Esophagus squamous epithelium (tissue), 5 donors: Measurements from ENCODE around the gene ME2. TPM values are rescaled to one million over a fixed set of nuclear protein-coding genes. Genes with fewer than 3 reads are reported as not detected.

Source experiments
- DNase-seq: peaks from one replicate; lab custom pipeline; 2025; lab: John Stamatoyannopoulos, UW
- H3K27ac ChIP-seq, 4 donors: fragments of 200-600 bp; sonication (generic); one replicate each; pipeline ENCODE4 v1.5.1; 2016 to 2019; ENCODE audit warnings: mild to moderate bottlenecking in 1 of 4
- H3K27me3 ChIP-seq, 4 donors: fragments of 200-600 bp; sonication (generic); 1 replicate in 3 of 4; 2 replicates in 1 of 4; pipeline versions ENCODE4 v1.5.1 to v1.6.0; 2017 to 2021; ENCODE audit warnings: antibody characterized with exemption in 1 of 4
- H3K36me3 ChIP-seq, 3 donors: fragments of 200-600 bp; sonication (generic); one replicate each; pipeline ENCODE4 v1.5.1; 2016 to 2019
- H3K4me1 ChIP-seq, 3 donors: fragments of 200-600 bp; sonication (generic); one replicate each; pipeline ENCODE4 v1.5.1; 2017 to 2019
- H3K4me3 ChIP-seq, 4 donors: fragments of 200-600 bp; sonication (generic); 1 replicate in 3 of 4; 2 replicates in 1 of 4; pipeline ENCODE4 v1.5.1; 2016 to 2019; ENCODE audit warnings: mild to moderate bottlenecking in 2 of 4, moderate library complexity in 1 of 4
- H3K9me3 ChIP-seq, 3 donors: fragments of 200-600 bp; sonication (generic); one replicate each; pipeline ENCODE4 v1.5.1; 2016 to 2019
- POLR2A ChIP-seq, 4 donors: fragments of 450-650 bp; IDR thresholded peaks; one replicate each; pipeline ENCODE4 v1.6.1; 2017; ENCODE audit warnings: antibody characterized with exemption in 4 of 4, mild to moderate bottlenecking in 4 of 4, moderate library complexity in 3 of 4
- WGBS, 2 donors: methylation state at CpG; one replicate each; pipeline ENCODE4 v1.1.5; 2018; 5-methylcytosine and 5-hydroxymethylcytosine counted together
- intact Hi-C: fragments of 100-400 bp; cut with DNase I; formaldehyde crosslinking; loops from one replicate; pipeline ENCODE4 v1.15.0; 2022
- total RNA-seq, 4 donors: library from RNA; depleted of rRNA; stranded (reverse); fragments of >200 nt; gene quantifications; one replicate each; pipeline ENCODE4 v1.1.0, GENCODE V29; 2016
- TF ChIP-seq, protein P1 (sequence below), 6 experiments: fragments of 450-650 bp in 4 of 6; fragments of 200-600 bp in 2 of 6; sonication (generic) in 2 of 6; IDR thresholded peaks; one replicate each; pipeline ENCODE4 v1.5.1; 2016 to 2019; ENCODE audit warnings: antibody characterized with exemption in 6 of 6, mild to moderate bottlenecking in 4 of 6, moderate library complexity in 4 of 6
- donor health status: DM: yes; HTN: yes; CAD: no.

ME2 gene
- total RNA-seq, 4 donors from 2014 or later: 18.5 to 32.2 (median 25.5) TPM

DNA sequence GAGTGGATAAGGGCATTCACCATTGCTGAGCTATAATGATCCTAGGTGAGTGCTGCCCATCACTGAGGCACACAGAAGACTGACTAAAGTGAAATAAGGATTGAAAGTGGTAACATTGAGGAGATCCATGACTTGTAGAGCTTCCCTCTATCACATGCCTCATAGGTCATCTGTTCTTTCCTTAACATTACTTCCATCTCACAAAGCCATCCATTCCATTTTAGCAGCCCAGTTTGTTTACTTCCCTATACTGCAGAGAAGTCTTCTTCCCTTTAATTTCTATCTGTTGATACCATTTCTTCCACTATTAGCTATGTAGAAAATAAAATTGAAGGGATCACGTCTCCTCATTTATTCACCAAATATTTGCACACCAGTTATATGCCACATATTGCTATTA, 32.1 kb downstream of the ME2 start:
- peaks cover 0 to 62% (median 5%) of the 10 kb centered on the region in 3 donors for H3K36me3 ChIP-seq
- H3K27me3 ChIP-seq: no peaks in the 10 kb centered on the region
- intact Hi-C loops: no loop called here
- H3K27ac ChIP-seq: no peak overlapping the region
- no peak overlapping the region for H3K4me3 ChIP-seq
- DNase-seq: no peak
- H3K9me3 ChIP-seq: peaks cover 0 to 5% (median 4%) of the 10 kb centered on the region in 3 donors
- no peaks in the 10 kb centered on the region for H3K4me1 ChIP-seq
- WGBS, 2 donors: 86 to 100% methylated on average over 1 of the region's 1 CpG
- TF ChIP-seq, protein P1, sequence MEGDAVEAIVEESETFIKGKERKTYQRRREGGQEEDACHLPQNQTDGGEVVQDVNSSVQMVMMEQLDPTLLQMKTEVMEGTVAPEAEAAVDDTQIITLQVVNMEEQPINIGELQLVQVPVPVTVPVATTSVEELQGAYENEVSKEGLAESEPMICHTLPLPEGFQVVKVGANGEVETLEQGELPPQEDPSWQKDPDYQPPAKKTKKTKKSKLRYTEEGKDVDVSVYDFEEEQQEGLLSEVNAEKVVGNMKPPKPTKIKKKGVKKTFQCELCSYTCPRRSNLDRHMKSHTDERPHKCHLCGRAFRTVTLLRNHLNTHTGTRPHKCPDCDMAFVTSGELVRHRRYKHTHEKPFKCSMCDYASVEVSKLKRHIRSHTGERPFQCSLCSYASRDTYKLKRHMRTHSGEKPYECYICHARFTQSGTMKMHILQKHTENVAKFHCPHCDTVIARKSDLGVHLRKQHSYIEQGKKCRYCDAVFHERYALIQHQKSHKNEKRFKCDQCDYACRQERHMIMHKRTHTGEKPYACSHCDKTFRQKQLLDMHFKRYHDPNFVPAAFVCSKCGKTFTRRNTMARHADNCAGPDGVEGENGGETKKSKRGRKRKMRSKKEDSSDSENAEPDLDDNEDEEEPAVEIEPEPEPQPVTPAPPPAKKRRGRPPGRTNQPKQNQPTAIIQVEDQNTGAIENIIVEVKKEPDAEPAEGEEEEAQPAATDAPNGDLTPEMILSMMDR (IDR thresholded peaks at IDR 0.05): no peak
- TF ChIP-seq POLR2A (IDR thresholded peaks at IDR 0.05): no peak

DNA sequence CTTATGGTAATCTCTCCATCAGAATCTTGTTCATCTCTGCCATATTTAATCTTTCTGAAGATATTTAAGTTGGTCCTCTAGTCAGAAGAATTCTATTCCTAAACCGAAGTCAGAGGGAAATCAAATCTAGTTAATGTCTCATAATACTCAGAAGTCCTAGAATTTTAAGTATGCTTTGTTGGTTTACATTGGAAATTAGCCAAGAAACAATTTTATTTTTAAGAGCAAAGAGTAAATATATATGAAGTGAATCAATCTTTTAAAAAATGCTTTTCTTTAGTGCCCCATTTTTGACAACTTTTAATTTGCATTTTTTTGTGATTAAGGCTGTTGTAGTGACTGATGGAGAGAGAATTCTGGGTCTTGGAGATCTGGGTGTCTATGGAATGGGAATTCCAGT, 38.1 kb downstream of the ME2 start:
- no peaks in the 10 kb centered on the region for H3K9me3 ChIP-seq
- H3K27me3 ChIP-seq: no peaks in the 10 kb centered on the region
- DNase-seq: no peak
- 82 to 83% methylated on average over 1 of the region's 1 CpG for whole genome bisulfite sequencing, 2 donors
- no peak for TF ChIP-seq POLR2A (IDR thresholded peaks at IDR 0.05)
- TF ChIP-seq, protein P1 (IDR thresholded peaks at IDR 0.05): no peak
- intact Hi-C loops: no loop called here
- peaks cover 0 to 54% (median 0%) of the 10 kb centered on the region in 3 donors for H3K36me3 ChIP-seq
- no peak overlapping the region for H3K4me3 ChIP-seq
- no peaks in the 10 kb centered on the region for H3K4me1 ChIP-seq
- no peak overlapping the region for H3K27ac ChIP-seq

DNA sequence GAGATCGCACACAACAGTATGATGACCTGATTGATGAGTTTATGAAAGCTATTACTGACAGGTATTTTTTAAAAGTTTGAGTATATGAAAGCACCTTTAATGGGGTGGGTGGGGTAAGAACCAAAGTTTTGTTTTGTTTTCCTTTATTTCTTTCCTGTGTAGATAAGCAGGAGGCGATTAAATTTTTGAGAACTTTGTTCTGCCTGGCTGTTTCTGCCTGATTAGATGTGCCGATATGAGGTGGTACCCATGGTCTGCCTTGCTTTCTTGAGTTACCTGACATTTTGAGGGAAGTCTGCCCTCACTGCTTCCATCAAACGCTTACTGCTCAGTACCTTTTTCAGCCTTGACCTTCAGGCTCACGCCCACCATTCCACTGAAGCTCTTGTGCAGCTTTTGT, 39.2 kb downstream of the ME2 start:
- H3K27me3 ChIP-seq: no peaks in the 10 kb centered on the region
- no peaks in the 10 kb centered on the region for H3K4me1 ChIP-seq
- intact Hi-C loops: no loop called here
- no peak for DNase-seq
- no peak overlapping the region for H3K4me3 ChIP-seq
- 93 to 94% methylated on average over 5 of the region's 5 CpGs for WGBS, 2 donors
- TF ChIP-seq POLR2A (IDR thresholded peaks at IDR 0.05): no peak
- TF ChIP-seq, protein P1 (IDR thresholded peaks at IDR 0.05): no peak
- H3K36me3 ChIP-seq: peaks cover 0 to 61% (median 0%) of the 10 kb centered on the region in 3 donors
- H3K9me3 ChIP-seq: no peaks in the 10 kb centered on the region
- H3K27ac ChIP-seq: no peak overlapping the region

DNA sequence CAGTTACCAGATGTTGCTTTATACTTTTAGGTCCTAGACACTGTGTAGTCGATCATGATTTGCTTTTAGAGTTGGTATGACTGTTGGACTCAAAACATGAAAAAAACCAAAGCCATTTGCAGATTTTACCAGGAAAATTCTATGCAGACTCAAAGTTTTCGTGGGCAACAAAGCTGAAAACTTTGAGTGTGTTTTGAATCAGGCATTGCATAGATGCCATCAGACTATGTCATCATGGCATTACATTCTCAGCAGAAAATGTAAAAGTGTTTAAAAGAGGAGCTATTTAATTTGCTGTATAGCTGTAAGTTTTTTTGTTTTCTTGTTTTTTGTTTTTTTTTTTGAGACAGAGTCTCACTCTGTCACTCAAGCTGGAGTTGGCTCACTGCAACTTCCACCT, 45.5 kb downstream of the ME2 start:
- intact Hi-C loops: no loop called here
- no peak overlapping the region for H3K27ac ChIP-seq
- H3K27me3 ChIP-seq: no peaks in the 10 kb centered on the region
- no peak overlapping the region for H3K4me3 ChIP-seq
- peaks cover 0 to 98% (median 0%) of the 10 kb centered on the region in 3 donors for H3K36me3 ChIP-seq
- WGBS, 2 donors: 94 to 97% methylated on average over 2 of the region's 2 CpGs
- H3K9me3 ChIP-seq: no peaks in the 10 kb centered on the region
- no peaks in the 10 kb centered on the region for H3K4me1 ChIP-seq
- TF ChIP-seq POLR2A (IDR thresholded peaks at IDR 0.05): no peak
- TF ChIP-seq, protein P1 (IDR thresholded peaks at IDR 0.05): no peak
- DNase-seq: no peak

DNA sequence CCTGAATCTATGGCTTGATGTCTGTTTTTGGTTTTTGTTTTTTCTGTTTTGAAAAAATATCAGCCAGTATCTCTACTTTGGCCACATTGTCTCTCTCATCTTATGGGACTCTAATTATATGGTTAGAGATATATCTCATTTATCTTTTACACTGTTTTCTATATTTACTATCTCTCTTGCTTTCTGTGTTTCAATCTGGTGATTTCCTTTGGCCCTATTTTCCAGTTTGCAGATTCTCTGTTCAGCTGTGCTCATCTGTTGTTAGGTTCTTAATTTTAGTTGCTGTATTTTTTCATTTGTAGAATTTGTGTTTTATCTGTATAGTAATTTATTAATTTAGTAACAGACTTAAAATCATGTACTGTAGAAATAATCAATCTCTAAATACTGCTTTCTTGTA, 47.6 kb downstream of the ME2 start:
- DNase-seq: no peak
- Histone ChIP-seq H3K4me3 (no peak overlapping the region), H3K9me3 (no peaks in the 10 kb centered on the region), H3K27me3 (no peaks in the 10 kb centered on the region), H3K4me1 (no peaks in the 10 kb centered on the region), H3K36me3 (peaks cover 0 to 83% (median 0%) of the 10 kb centered on the region in 3 donors), H3K27ac (no peak overlapping the region)
- TF ChIP-seq, protein P1 (IDR thresholded peaks at IDR 0.05): no peak
- TF ChIP-seq POLR2A (IDR thresholded peaks at IDR 0.05): no peak
- intact Hi-C loops: no loop called here
